IPS-20b (cell line): ENCODE results near the gene RTL5.
A peak's percentile ranks its signal among the peaks of the same experiment; 100 is the strongest.
"Not testable (repeated sequence)": the region's sequence is repeated elsewhere in the genome, so short reads cannot be mapped to it uniquely, and the experiment has no call there.

Experiments used
- H3K27ac ChIP-seq: one replicate; pipeline ENCODE4 v1.5.1; 2013; ENCODE audit warnings: low read length
- H3K27me3 ChIP-seq: 2 replicates; pipeline ENCODE4 v1.6.1; 2013; ENCODE audit warnings: mild to moderate bottlenecking, low read length, inconsistent platforms; ENCODE audit not compliant: insufficient read depth
- H3K36me3 ChIP-seq: 2 replicates; pipeline ENCODE4 v1.6.1; 2013; ENCODE audit warnings: low read depth, mild to moderate bottlenecking, inconsistent platforms, low read length, moderate library complexity; ENCODE audit not compliant: insufficient read depth
- H3K4me1 ChIP-seq: 2 replicates; pipeline ENCODE4 v1.6.1; 2013; ENCODE audit warnings: mild to moderate bottlenecking, control low read depth, inconsistent platforms, low read length, moderate library complexity; ENCODE audit not compliant: insufficient read depth
- H3K4me3 ChIP-seq: 2 replicates; pipeline ENCODE4 v1.5.1; 2013; ENCODE audit warnings: mild to moderate bottlenecking, low read length, inconsistent platforms
- H3K9ac ChIP-seq: 2 replicates; pipeline ENCODE4 v1.6.1; 2013; ENCODE audit warnings: low read depth, mild to moderate bottlenecking, inconsistent platforms, low read length, moderate library complexity
- H3K9me3 ChIP-seq: 2 replicates; pipeline ENCODE4 v1.6.1; 2013; ENCODE audit warnings: mild to moderate bottlenecking, low read depth, low read length, inconsistent platforms; ENCODE audit not compliant: insufficient read depth

RTL5 gene

DNA sequence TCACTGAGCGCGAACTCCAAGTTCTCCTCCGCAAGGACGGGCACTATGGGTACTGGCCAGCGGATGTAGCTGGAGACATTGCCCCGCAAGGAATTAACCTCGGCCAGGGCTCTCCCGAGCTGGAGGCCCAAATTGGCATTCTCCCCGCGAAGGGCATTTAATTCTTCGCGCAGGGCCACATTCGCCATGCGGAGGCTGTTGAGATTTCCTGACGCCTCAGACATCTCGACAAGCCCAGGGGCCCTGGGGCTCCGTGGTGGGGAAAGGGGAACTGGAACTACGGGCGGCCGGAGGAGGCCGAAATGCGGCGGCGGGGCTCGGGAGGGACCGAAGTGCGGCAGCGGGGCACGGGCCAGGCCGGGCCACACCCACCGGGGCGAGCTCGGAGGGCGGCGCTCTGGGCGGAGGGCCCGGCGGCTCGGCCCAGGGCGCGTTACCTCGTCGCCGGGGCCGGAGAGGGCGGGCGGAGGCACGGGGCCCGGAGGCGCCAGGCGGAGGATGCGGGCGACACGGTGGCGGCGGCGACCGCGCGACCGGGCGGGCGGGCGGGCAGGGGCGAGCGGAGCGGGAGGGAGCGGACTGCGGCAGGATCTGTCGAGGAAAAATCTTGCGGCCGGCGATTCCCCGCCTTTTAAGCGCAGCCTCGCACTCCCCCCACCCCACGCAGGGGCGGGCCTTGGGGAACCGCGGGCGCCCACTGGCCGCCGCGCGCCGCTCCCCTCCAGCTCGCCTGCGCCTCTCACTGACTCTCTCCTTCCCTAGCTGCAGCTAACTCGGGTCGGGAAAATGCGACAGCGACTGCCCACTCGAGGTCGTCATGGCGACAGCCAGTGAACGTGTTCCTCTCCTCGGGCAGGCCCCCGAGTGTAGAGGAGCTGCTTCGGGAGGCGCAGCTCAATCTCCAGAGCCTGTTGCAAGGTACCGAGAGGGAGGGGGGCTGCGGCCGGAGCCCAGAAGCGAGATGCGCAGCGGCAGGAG is at the start of gene RTL5:
Gene RTL5 (minus strand): TSS at position 599 of the 978 bp plus-strand sequence.
- H3K27ac ChIP-seq, result no peak within 1 kb of the TSS
- H3K36me3 ChIP-seq, result no peaks in the 10 kb centered on the region
- H3K27me3 ChIP-seq, result peaks cover 66% of the 10 kb centered on the region
- H3K4me1 ChIP-seq, result peaks cover 7% of the 10 kb centered on the region
- H3K9ac ChIP-seq, result no peak within 1 kb of the TSS
- H3K9me3 ChIP-seq, result no peaks in the 10 kb centered on the region
- H3K4me3 ChIP-seq, result peak within 1 kb of the TSS; percentile 63

DNA sequence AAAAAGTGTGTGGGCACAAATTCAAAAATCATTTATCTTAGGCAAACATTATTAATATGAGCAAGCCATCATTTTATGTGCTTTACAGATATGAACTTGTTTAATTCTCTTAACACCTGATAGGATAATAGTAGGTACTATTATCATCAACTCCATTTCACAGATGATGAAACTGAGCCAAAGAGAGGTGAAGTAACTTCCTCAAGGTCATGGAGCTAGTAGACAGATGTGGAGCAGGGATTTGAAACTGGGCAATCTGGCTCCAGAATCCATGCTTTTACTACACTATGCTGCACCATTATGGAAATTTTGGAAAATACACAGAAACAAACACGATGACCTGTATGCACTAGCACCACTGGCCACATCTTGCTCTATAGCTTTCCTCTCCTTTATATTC is 48.8 kb upstream of the RTL5 start:
- H3K27me3 ChIP-seq, result no peaks in the 10 kb centered on the region
- no peaks in the 10 kb centered on the region for H3K9me3 ChIP-seq
- H3K4me1 ChIP-seq, result peaks cover 2% of the 10 kb centered on the region
- peak overlapping the region; percentile 98 for H3K4me3 ChIP-seq
- H3K36me3 ChIP-seq, result no peaks in the 10 kb centered on the region
- peak overlapping the region; percentile 98 for H3K9ac ChIP-seq
- H3K27ac ChIP-seq, result no peak overlapping the region

DNA sequence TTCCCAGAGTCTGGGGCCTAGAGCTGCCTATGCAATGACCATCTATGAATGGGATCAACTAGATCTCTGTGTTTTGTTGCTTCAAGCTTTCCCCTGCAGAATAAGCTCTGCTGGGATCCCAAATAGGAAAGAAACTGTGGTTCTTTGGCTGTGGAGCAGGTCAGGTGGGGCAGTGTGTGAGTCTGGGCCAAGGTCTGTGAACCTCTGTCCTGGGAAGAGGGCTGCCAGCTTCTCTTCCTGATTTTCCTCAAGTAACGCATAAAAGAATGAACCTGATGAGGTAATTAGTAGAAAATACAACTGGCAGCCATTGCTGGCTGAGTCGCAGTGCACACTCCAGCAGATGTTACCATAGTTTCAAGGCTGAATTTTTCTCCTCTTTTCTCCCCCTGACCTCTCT is 45.3 kb upstream of the RTL5 start:
- Histone ChIP-seq H3K9ac (no peak overlapping the region), H3K27ac (no peak overlapping the region), H3K9me3 (no peaks in the 10 kb centered on the region), H3K4me1 (peaks cover 2% of the 10 kb centered on the region; the same call in 1 of the 2 replicates), H3K36me3 (no peaks in the 10 kb centered on the region), H3K4me3 (no peak overlapping the region), H3K27me3 (no peaks in the 10 kb centered on the region)

DNA sequence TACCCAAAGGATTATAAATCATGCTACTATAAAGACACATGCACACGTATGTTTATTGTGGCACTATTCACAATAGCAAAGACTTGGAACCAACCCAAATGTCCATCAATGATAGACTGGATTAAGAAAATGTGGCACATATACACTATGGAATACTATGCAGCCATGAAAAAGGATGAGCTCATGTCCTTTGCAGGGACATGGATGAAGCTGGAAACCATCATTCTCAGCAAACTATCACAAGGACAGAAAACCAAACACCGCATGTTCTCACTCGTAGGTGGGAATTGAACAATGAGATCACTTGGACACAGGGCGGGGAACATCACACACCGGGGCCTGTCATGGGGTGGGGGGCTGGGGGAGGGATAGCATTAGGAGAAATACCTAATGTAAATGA is 44.6 kb upstream of the RTL5 start:
- not testable (repeated sequence) for H3K36me3 ChIP-seq, H3K4me1 ChIP-seq, H3K27ac ChIP-seq, H3K9me3 ChIP-seq, H3K27me3 ChIP-seq, H3K9ac ChIP-seq, H3K4me3 ChIP-seq

DNA sequence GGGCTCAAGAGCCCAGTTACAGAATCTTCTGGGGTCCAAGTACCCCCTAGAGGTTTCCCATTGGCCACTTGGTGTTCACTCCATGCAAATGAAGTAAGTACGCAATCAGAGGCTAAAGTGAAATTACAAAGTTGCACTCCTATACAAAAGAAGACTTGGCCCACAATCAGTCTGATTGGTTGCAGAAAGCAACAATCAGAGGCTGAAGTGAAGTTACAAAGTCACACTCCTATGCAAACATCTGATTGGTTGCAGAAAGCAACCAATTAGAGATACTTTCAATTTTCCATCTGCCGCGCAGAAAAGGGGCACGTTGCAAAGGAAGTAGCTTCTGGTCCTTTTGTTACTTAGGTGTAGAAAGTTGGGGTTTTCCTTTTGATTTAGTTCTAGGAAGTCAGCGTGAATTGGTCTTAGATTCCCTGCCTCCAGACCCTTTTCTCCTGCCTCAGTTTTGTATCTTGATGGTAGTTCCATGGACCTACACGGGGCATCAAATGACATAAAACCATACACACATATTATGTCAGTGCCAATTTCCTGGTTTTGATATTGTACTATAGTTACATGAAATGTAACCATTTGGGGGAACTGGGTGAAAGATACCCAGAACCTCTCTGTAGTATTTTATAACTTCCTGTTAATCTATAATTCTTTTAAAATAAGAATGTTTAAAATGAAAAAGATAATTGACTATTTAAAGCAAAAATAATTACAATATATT is 37.5 kb upstream of the RTL5 start:
- H3K9ac ChIP-seq, result no peak overlapping the region
- H3K4me3 ChIP-seq, result no peak overlapping the region
- no peak overlapping the region for H3K27ac ChIP-seq
- H3K36me3 ChIP-seq, result no peaks in the 10 kb centered on the region
- no peaks in the 10 kb centered on the region for H3K9me3 ChIP-seq
- H3K4me1 ChIP-seq, result no peaks in the 10 kb centered on the region
- H3K27me3 ChIP-seq, result no peaks in the 10 kb centered on the region

DNA sequence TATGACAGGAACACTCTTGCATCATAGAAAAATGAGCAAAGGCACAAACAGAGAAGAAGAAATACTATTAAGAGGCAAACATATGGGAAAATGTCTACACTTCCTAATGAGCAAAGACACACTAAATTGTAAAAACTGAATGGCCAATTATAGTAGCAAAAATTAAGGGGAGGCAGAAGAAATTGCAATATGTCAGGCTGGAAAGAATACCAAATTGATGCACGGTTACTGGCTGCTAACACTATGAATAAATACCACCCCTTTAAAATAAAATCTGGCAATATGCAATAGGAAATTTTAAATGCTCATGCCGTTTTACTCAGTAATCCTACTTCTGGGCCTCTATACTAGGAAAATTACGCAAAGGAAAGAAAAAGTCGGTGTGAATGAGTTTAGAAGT is 33.8 kb upstream of the RTL5 start:
- Histone ChIP-seq H3K27me3 (no peaks in the 10 kb centered on the region), H3K4me1 (no peaks in the 10 kb centered on the region), H3K36me3 (no peaks in the 10 kb centered on the region), H3K4me3 (no peak overlapping the region), H3K9me3 (no peaks in the 10 kb centered on the region), H3K9ac (no peak overlapping the region), H3K27ac (no peak overlapping the region)

DNA sequence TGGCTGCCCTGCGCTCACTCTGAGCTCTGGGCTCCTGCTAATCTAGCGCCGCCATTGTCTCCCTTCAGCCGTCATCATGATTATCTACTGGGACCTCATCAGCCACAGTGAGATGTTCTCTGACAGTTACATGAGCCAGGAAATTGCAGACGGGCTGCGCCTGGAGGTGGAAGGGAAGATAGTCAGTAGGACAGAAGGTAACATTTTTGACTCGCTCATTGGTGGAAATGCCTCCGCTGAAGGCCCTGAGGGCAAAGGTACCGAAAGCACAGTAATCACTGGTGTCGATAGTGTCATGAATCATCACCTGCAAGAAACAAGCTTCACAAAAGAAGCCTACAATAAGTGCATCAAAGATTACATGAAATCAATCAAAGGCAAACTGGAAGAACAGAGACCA is 28.1 kb upstream of the RTL5 start:
- Histone ChIP-seq H3K4me1 (no peaks in the 10 kb centered on the region), H3K27ac (no peak overlapping the region), H3K36me3 (no peaks in the 10 kb centered on the region), H3K9me3 (peaks cover 8% of the 10 kb centered on the region), H3K27me3 (no peaks in the 10 kb centered on the region), H3K9ac (no peak overlapping the region), H3K4me3 (no peak overlapping the region)

DNA sequence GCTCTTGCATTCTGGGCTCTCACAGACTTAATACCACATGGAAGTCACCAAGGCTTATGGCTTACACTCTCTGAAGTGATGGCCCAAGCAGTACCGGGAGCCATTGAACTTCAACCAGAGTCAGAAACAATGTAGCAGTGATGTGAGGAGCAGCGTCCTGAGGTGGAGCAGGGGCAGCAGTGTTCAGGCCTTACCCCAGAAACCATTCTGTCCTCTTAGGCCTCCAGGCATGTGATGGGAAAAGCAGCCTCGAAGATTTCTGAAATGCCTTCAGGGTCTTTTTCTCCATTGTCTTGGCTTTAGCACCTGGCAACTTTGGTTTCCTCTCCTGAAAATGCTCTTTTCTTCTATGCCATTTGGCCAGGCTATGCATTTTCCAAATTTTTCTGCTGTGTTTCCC is 27.1 kb upstream of the RTL5 start:
- H3K9me3 ChIP-seq, result peaks cover 8% of the 10 kb centered on the region
- no peaks in the 10 kb centered on the region for H3K36me3 ChIP-seq
- H3K4me3 ChIP-seq, result no peak overlapping the region
- no peaks in the 10 kb centered on the region for H3K4me1 ChIP-seq
- no peak overlapping the region for H3K9ac ChIP-seq
- no peaks in the 10 kb centered on the region for H3K27me3 ChIP-seq
- no peak overlapping the region for H3K27ac ChIP-seq

DNA sequence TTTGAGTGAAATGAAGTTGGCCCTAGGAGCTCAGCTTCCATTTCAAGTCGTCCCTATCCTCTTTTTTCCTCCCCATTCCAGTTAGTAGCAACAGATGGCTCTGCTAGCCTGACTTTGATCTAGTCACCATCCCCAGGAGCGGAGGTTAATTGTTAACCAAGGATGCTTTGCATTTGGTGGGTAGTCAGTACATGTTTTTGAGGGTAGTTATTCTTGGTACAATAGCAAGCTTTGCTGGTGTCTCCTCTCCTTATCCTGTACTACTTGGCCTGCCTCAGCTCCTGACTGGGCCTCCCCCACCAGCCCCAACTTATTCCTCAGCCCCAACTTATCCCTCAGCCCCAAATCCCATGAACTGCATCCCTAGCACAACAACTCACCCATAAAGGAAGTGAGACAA is 14.8 kb upstream of the RTL5 start:
- H3K36me3 ChIP-seq, result 0 out of 2 replicates have a peak, but pooled peaks cover 3% of the 10 kb centered on the region
- H3K9ac ChIP-seq, result no peak overlapping the region
- no peaks in the 10 kb centered on the region for H3K27me3 ChIP-seq
- H3K4me1 ChIP-seq, result no peaks in the 10 kb centered on the region
- no peaks in the 10 kb centered on the region for H3K9me3 ChIP-seq
- no peak overlapping the region for H3K27ac ChIP-seq
- no peak overlapping the region for H3K4me3 ChIP-seq

DNA sequence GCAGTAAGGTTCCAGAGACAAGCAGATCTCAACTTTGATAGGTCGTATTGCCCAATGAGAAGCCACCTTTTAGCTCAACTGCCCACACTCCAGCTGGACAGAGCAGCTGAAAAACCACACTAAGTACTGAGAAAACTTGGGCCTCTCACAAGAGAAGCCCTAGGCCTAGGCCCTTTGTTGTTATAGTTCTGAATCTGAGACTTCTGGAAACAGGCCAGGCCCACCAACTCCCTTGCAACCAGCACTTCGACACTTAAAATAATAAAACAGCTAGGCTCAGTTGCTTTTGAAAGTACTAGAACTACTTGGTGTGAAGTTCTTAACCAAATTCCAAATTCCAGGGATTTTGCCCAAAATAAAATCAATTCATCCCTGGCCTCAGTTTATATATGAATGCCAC is 13.5 kb upstream of the RTL5 start:
- Histone ChIP-seq H3K4me1 (no peaks in the 10 kb centered on the region), H3K9me3 (no peaks in the 10 kb centered on the region), H3K27me3 (no peaks in the 10 kb centered on the region)

DNA sequence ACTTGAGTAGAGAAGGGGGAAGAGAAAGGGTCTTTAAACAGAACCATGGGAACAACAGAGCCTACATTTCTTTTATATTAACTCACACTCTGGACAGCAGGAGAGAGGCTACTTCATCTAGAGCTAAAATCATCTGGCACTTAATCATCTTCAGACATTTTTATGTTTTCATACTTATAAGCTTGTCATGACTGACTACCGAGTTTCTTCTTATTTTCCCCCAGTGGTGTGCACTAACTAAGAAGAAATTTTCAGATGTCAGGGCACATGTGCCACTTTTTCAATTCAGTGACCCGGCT is 11.8 kb upstream of the RTL5 start:
- no peak overlapping the region for H3K9ac ChIP-seq
- no peak overlapping the region for H3K4me3 ChIP-seq
- no peaks in the 10 kb centered on the region for H3K27me3 ChIP-seq
- H3K9me3 ChIP-seq, result no peaks in the 10 kb centered on the region
- no peaks in the 10 kb centered on the region for H3K4me1 ChIP-seq
- H3K36me3 ChIP-seq, result peaks cover 18% of the 10 kb centered on the region; the same call in 1 of the 2 replicates
- no peak overlapping the region for H3K27ac ChIP-seq

More for the DNA sequence above, 13.5 kb upstream of the RTL5 start:
- H3K4me3 ChIP-seq, result no peak overlapping the region
- no peak overlapping the region for H3K9ac ChIP-seq
- H3K27ac ChIP-seq, result no peak overlapping the region
- 0 out of 2 replicates have a peak, but pooled peaks cover 3% of the 10 kb centered on the region for H3K36me3 ChIP-seq
